ENCODE results near the gene MPHOSPH9.

The MPHOSPH9 gene

DNA sequence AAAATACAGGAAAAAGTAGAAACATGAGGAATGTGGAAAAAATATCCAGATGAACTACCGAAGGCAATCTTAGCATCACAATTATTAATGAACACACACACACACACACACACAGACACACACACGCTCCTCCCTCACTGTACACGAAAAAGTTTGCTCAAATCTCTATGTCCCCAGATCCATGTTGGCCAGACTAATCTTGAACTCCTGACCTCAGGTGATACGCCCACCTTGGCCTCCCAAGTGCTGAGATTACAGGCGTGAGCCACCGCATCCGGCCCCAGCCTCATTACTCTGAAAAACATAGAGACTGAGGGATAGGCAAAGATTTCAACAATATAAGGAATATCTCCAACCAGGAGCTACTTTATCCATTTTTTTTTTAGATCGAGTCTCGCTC is 99.2 kb downstream of the MPHOSPH9 start:
- Histone ChIP-seq H3K36me3 (replicated peaks; ENCODE audit: low read depth, low read length) (no peaks in the 10 kb centered on the region), H3K9me3 (ENCODE audit: insufficient read depth, low read length) (peaks cover 10% of the 10 kb centered on the region; the same call in 1 of the 2 replicates), H3K9ac (ENCODE audit: low read length) (no peak overlapping the region), H3K27ac (ENCODE audit: low read length) (no peak overlapping the region), H3K79me2 (ENCODE audit: low read length) (no peaks in the 10 kb centered on the region), H2AFZ (ENCODE audit: low read depth, low read length) (no peak overlapping the region), H3K4me1 (ENCODE audit: low read length) (peaks cover 21% of the 10 kb centered on the region), H3K4me2 (ENCODE audit: low read length) (no peak overlapping the region), H3K27me3 (ENCODE audit: low read depth, low read length) (peaks cover 5% of the 10 kb centered on the region; the same call in 1 of the 2 replicates), H4K20me1 (ENCODE audit: insufficient read depth, low read length) (no peaks in the 10 kb centered on the region), H3K4me3 (ENCODE audit: low read length) (no peak overlapping the region)
- TF ChIP-seq, protein P1, sequence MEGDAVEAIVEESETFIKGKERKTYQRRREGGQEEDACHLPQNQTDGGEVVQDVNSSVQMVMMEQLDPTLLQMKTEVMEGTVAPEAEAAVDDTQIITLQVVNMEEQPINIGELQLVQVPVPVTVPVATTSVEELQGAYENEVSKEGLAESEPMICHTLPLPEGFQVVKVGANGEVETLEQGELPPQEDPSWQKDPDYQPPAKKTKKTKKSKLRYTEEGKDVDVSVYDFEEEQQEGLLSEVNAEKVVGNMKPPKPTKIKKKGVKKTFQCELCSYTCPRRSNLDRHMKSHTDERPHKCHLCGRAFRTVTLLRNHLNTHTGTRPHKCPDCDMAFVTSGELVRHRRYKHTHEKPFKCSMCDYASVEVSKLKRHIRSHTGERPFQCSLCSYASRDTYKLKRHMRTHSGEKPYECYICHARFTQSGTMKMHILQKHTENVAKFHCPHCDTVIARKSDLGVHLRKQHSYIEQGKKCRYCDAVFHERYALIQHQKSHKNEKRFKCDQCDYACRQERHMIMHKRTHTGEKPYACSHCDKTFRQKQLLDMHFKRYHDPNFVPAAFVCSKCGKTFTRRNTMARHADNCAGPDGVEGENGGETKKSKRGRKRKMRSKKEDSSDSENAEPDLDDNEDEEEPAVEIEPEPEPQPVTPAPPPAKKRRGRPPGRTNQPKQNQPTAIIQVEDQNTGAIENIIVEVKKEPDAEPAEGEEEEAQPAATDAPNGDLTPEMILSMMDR (IDR thresholded peaks at IDR 0.05; ENCODE audit: low read depth, low read length): no peak
- TF ChIP-seq EZH2phosphoT487 (IDR thresholded peaks at IDR 0.05; ENCODE audit: low read depth): no peak

DNA sequence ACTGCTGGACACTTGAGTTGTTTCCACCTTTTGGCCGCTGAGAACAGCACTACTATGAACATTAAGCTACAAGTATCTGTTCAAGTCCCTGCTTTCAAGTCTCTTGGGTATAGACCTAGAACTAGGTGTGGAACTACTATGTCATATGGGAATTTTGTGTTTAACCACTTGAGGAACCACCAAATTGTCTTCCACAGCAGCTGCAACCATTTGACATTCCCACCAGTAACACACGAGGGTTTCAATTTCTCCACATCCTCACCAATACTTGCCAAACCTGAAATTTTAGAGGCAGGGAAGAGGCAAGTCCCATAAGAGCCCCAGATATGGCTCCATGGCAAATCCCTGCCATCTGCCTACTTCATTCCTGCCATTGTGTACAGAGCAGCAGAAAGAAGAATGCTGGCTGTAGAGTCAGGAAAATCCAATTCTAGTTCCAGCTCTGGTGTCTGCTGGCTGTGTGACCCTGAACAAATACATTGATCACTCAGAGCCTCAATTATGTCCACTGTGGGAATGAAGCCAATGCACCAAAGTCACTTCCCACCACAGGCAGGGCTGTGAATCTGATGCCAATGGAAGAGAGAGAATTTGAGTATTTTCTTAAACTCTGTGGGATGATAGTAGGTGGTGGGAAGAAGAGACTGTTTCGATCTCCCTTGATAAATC is 99.9 kb downstream of the MPHOSPH9 start:
- H3K27me3 ChIP-seq (ENCODE audit: low read depth, low read length): peaks cover 5% of the 10 kb centered on the region; the same call in 1 of the 2 replicates
- H4K20me1 ChIP-seq (ENCODE audit: insufficient read depth, low read length): no peaks in the 10 kb centered on the region
- H2AFZ ChIP-seq (ENCODE audit: low read depth, low read length): no peak overlapping the region
- H3K9ac ChIP-seq (ENCODE audit: low read length): no peak overlapping the region
- H3K36me3 ChIP-seq (replicated peaks; ENCODE audit: low read depth, low read length): no peaks in the 10 kb centered on the region
- no peak overlapping the region for H3K27ac ChIP-seq (ENCODE audit: low read length)
- no peak overlapping the region for H3K4me2 ChIP-seq (ENCODE audit: low read length)
- peaks cover 21% of the 10 kb centered on the region for H3K4me1 ChIP-seq (ENCODE audit: low read length)
- no peak for TF ChIP-seq EZH2phosphoT487 (IDR thresholded peaks at IDR 0.05; ENCODE audit: low read depth)
- TF ChIP-seq, protein P1 (IDR thresholded peaks at IDR 0.05; ENCODE audit: low read depth, low read length): no peak
- H3K9me3 ChIP-seq (ENCODE audit: insufficient read depth, low read length): peaks cover 10% of the 10 kb centered on the region; the same call in 1 of the 2 replicates
- no peak overlapping the region for H3K4me3 ChIP-seq (ENCODE audit: low read length)
- H3K79me2 ChIP-seq (ENCODE audit: low read length): no peaks in the 10 kb centered on the region

DNA sequence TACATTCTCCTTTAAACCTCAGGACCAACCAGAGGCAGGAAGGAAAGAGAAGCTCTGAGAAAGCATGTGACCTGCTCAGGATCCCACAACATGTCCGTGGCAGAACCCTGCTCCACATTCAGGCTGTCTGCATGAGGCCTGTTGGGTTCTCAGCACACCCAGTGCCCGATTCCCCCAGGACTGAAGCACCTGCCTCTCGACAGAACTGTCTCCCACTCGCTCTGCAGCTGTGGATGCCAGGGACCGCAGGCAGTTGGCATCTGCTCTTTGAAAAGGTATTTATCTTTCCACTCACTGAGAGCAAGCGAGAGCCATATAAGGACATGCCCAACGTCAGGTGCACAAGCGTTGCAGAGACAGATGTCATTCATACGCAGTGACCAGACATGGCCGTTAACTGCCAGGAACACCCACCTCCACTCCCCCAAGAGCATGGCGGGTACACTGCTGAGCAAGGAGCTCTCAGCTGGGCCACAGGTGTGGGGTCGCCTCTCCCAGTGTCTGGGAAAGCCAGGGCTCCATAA is 101.0 kb downstream of the MPHOSPH9 start:
- peak overlapping the region; percentile 59 for H3K4me2 ChIP-seq (ENCODE audit: low read length)
- peaks cover 8% of the 10 kb centered on the region; the same call in 1 of the 2 replicates for H3K27me3 ChIP-seq (ENCODE audit: low read depth, low read length)
- H3K4me3 ChIP-seq (ENCODE audit: low read length): peak overlapping the region; percentile 35
- H2AFZ ChIP-seq (ENCODE audit: low read depth, low read length): peak overlapping the region; percentile 12; the same call in 1 of the 2 replicates
- H3K27ac ChIP-seq (ENCODE audit: low read length): peak overlapping the region; percentile 5; the same call in 1 of the 2 replicates
- peaks cover 10% of the 10 kb centered on the region; the same call in 1 of the 2 replicates for H3K9me3 ChIP-seq (ENCODE audit: insufficient read depth, low read length)
- TF ChIP-seq, protein P1 (IDR thresholded peaks at IDR 0.05; ENCODE audit: low read depth, low read length): no peak
- no peak for TF ChIP-seq EZH2phosphoT487 (IDR thresholded peaks at IDR 0.05; ENCODE audit: low read depth)
- no peaks in the 10 kb centered on the region for H4K20me1 ChIP-seq (ENCODE audit: insufficient read depth, low read length)
- H3K9ac ChIP-seq (ENCODE audit: low read length): peak overlapping the region; percentile 6; the same call in 1 of the 2 replicates
- H3K79me2 ChIP-seq (ENCODE audit: low read length): no peaks in the 10 kb centered on the region
- no peaks in the 10 kb centered on the region for H3K36me3 ChIP-seq (replicated peaks; ENCODE audit: low read depth, low read length)
- H3K4me1 ChIP-seq (ENCODE audit: low read length): peaks cover 21% of the 10 kb centered on the region

DNA sequence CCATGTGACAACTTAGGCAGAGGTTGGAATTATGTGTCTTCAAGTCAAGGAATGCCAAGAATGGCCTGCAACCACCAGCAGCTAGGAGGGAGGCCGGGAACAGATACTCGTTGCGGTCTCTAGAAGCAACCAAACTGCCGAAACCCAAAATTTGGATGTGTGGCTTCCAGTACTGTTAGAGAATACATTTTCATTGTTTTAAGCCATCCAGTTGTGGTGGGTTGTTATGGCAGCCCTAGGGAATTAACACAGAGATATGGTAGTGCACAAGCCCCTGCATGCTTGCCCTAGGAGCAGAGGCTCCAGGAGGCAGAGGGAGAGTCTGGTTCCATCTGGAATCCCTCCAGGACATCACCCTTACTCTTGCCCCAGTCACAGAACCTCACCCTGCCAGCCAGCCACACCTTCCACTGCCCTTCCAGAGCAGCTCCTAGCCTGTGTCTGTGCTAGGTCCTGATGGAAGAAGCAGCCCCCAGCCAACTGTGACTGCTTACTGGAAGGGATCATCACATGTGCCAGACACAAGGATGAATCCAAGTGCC is 101.6 kb downstream of the MPHOSPH9 start:
- Histone ChIP-seq H3K9ac (ENCODE audit: low read length) (peak overlapping the region; percentile 6; the same call in 1 of the 2 replicates), H4K20me1 (ENCODE audit: insufficient read depth, low read length) (no peaks in the 10 kb centered on the region), H3K4me3 (ENCODE audit: low read length) (peak overlapping the region; percentile 35), H3K27ac (ENCODE audit: low read length) (peak overlapping the region; percentile 5; the same call in 1 of the 2 replicates), H3K9me3 (ENCODE audit: insufficient read depth, low read length) (peaks cover 10% of the 10 kb centered on the region; the same call in 1 of the 2 replicates), H3K4me1 (ENCODE audit: low read length) (peaks cover 21% of the 10 kb centered on the region), H3K79me2 (ENCODE audit: low read length) (no peaks in the 10 kb centered on the region), H3K4me2 (ENCODE audit: low read length) (peak overlapping the region; percentile 59), H3K36me3 (replicated peaks; ENCODE audit: low read depth, low read length) (no peaks in the 10 kb centered on the region), H3K27me3 (ENCODE audit: low read depth, low read length) (peaks cover 13% of the 10 kb centered on the region; the same call in 1 of the 2 replicates), H2AFZ (ENCODE audit: low read depth, low read length) (0 out of 2 replicates have a peak overlapping the region, but pooled peaks have one; percentile 12)
- TF ChIP-seq EZH2phosphoT487 (IDR thresholded peaks at IDR 0.05; ENCODE audit: low read depth): no peak
- TF ChIP-seq, protein P1 (IDR thresholded peaks at IDR 0.05; ENCODE audit: low read depth, low read length): no peak
